Adrenal gland (tissue), 5 donors: ENCODE data around the gene TEAD1.

Source experiments
- POLR2A ChIP-seq, 2 donors: fragments of 450-650 bp; IDR thresholded peaks; one replicate each; pipeline ENCODE4 v1.6.1; 2017; ENCODE audit warnings: antibody characterized with exemption in 2 of 2, mild to moderate bottlenecking in 2 of 2, moderate library complexity in 1 of 2
- TF ChIP-seq, protein P1 (sequence below), 6 experiments: fragments of 450-650 bp in 4 of 6; fragments of 200-600 bp in 2 of 6; sonication (generic) in 1 of 6; IDR thresholded peaks; 1 replicate in 5 of 6; 2 replicates in 1 of 6; pipeline versions ENCODE4 v1.5.1 to v1.8.0; 2016 to 2021; ENCODE audit warnings: antibody characterized with exemption in 6 of 6, mild to moderate bottlenecking in 2 of 6, moderate library complexity in 1 of 6
- donor health status: DM: no; HTN: no; CAD: no.

DNA sequence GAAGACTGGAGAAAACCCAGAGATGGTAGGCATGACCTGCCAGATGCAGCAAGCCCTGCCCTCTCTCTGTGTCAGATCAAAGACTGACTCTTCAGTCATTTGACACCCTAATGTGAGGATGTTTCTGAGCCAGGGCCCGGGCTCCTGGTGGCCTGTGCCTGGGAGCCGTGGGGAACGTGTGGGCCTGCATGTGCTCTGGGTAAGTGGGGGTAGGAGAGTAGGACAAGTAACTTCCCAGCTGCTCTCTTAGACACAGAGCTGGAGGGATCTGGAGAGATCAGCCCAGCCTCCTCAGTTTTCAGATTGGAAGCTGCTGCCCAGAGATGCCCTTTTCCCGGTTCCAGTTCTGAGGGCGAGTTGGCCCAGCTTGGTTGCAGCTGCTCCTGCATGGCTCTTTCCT is 110.8 kb downstream of the TEAD1 start:
- TF ChIP-seq, protein P1, sequence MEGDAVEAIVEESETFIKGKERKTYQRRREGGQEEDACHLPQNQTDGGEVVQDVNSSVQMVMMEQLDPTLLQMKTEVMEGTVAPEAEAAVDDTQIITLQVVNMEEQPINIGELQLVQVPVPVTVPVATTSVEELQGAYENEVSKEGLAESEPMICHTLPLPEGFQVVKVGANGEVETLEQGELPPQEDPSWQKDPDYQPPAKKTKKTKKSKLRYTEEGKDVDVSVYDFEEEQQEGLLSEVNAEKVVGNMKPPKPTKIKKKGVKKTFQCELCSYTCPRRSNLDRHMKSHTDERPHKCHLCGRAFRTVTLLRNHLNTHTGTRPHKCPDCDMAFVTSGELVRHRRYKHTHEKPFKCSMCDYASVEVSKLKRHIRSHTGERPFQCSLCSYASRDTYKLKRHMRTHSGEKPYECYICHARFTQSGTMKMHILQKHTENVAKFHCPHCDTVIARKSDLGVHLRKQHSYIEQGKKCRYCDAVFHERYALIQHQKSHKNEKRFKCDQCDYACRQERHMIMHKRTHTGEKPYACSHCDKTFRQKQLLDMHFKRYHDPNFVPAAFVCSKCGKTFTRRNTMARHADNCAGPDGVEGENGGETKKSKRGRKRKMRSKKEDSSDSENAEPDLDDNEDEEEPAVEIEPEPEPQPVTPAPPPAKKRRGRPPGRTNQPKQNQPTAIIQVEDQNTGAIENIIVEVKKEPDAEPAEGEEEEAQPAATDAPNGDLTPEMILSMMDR (IDR thresholded peaks at IDR 0.05): no peak
- no peak for TF ChIP-seq POLR2A (IDR thresholded peaks at IDR 0.05)
